ENCODE results near the gene ARHGAP24.

GRCh38 chr4:85828027-85828890, 353.3 kb downstream of the ARHGAP24 start:
- no peak for TF ChIP-seq CTCF (IDR thresholded peaks at IDR 0.05; ENCODE audit: insufficient read depth, low read length, poor library complexity, severe bottlenecking)
- TF ChIP-seq EZH2phosphoT487 (conservative IDR thresholded peaks at IDR 0.05; ENCODE audit: low read length) = no peak
